K562 (cell line): ENCODE data around the gene PRRC2A. TPM values are rescaled to one million over a fixed set of nuclear protein-coding genes. Genes with fewer than 3 reads are reported as not detected.

Experiments used
- CBFB ChIP-seq: sonication (generic); formaldehyde crosslinking; IDR thresholded peaks from 2 replicates; pipeline ENCODE4 v1.4.0; 2020; ENCODE audit warnings: mild to moderate bottlenecking, missing genetic modification reagents
- ELF4 ChIP-seq: fragments of 450-650 bp; formaldehyde crosslinking; IDR thresholded peaks from 2 replicates; pipeline ENCODE4 v1.4.0; 2022; ENCODE audit warnings: missing genetic modification characterization
- IRF2 ChIP-seq: sonication (generic); formaldehyde crosslinking; IDR thresholded peaks from 2 replicates; pipeline ENCODE4 v1.8.1; 2022; ENCODE audit warnings: mild to moderate bottlenecking, missing genetic modification reagents
- KHSRP ChIP-seq: fragments of 450-650 bp; IDR thresholded peaks from 2 replicates; pipeline ENCODE4 v1.6.1; 2017
- POLR2A ChIP-seq: fragments of 450-650 bp; conservative IDR thresholded peaks from 2 replicates; pipeline ENCODE4 v1.6.1; 2016
- RBM22 ChIP-seq: fragments of 200-400 bp; formaldehyde crosslinking; IDR thresholded peaks from 2 replicates; pipeline ENCODE4 v1.6.1; 2018; ENCODE audit warnings: low read length, low read depth; ENCODE audit not compliant: poor library complexity, severe bottlenecking
- ZFP30 ChIP-seq: fragments of 250-450 bp; sonication (Bioruptor Pico); IDR thresholded peaks from 2 replicates; pipeline ENCODE4 v1.8.0; 2022; ENCODE audit warnings: moderate library complexity, mild to moderate bottlenecking, inconsistent platforms, borderline replicate concordance
- ZNF717 ChIP-seq: fragments of 250-450 bp; sonication (Bioruptor Pico); IDR thresholded peaks from 2 replicates; pipeline ENCODE4 v1.5.0; 2021
- polyA plus RNA-seq, 8 experiments: library from polyadenylated mRNA; depleted of rRNA in 4 of 8; stranded (reverse) in 5 of 8; unstranded in 3 of 8; fragments of >200 nt; fragmentation: Nextera tagmentation in 2 of 8; fragmentation: Illumina TruSeq in 1 of 8; extraction: Ambion mirVana in 2 of 8; extraction: Trizol in 1 of 8; gene quantifications; 2 replicates each; pipeline versions ENCODE4 v1.2.1 to v1.2.3, GENCODE V29; 2011 to 2014; ENCODE audit warnings: inconsistent platforms in 1 of 8, missing spikeins in 1 of 8
- total RNA-seq, 7 experiments: library from RNA; depleted of rRNA in 6 of 7; stranded (reverse); fragments of >200 nt in 6 of 7; fragmentation: Illumina TruSeq in 2 of 7; extraction: Trizol in 2 of 7; gene quantifications; 2 replicates each; pipeline versions ENCODE4 v1.2.1 to v1.2.3, GENCODE V29; 2011 to 2021; ENCODE audit warnings: low replicate concordance in 1 of 7
- TF ChIP-seq, protein P1 (sequence below), 2 experiments: fragments of 450-650 bp; formaldehyde crosslinking in 1 of 2; IDR thresholded peaks; 2 replicates each; pipeline versions ENCODE4 v1.4.0 to v1.6.1; 2014 to 2020; ENCODE audit warnings: mild to moderate bottlenecking in 2 of 2, borderline replicate concordance in 1 of 2, low read depth in 1 of 2

Gene PRRC2A
- total and polyA plus RNA-seq, 9 of the 15 experiments (the other 6 are each of a cell fraction or from before 2014, with no cell fraction given): 1.0 to 332 (median 63.0) TPM

DNA sequence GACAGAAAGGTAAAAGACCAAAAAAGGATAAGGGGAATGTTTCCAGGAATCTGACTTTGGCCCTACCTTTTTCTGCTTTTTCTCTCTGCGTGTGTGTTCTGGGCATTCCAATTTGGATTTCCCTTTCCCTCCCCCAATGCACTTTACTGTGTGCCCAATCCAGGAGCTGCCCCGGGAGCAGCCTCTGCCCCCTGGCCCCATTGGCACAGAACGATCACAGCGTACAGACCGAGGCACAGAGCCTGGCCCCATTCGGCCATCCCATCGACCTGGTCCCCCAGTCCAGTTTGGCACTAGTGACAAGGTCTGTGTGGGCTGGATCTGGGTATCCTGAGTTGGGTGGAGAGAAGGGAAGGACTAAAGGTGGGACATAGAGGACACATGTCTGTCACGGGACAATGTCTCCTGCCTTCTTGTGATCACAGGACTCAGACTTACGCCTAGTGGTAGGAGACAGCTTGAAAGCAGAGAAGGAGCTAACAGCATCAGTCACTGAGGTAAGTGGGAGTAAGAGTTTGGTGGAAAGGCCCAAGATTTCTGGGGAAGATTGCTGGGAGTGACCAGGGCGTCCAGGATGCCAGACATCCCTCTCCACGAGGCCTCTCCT lies 14.6 kb downstream of the PRRC2A start (continued):
- TF ChIP-seq, protein P1, sequence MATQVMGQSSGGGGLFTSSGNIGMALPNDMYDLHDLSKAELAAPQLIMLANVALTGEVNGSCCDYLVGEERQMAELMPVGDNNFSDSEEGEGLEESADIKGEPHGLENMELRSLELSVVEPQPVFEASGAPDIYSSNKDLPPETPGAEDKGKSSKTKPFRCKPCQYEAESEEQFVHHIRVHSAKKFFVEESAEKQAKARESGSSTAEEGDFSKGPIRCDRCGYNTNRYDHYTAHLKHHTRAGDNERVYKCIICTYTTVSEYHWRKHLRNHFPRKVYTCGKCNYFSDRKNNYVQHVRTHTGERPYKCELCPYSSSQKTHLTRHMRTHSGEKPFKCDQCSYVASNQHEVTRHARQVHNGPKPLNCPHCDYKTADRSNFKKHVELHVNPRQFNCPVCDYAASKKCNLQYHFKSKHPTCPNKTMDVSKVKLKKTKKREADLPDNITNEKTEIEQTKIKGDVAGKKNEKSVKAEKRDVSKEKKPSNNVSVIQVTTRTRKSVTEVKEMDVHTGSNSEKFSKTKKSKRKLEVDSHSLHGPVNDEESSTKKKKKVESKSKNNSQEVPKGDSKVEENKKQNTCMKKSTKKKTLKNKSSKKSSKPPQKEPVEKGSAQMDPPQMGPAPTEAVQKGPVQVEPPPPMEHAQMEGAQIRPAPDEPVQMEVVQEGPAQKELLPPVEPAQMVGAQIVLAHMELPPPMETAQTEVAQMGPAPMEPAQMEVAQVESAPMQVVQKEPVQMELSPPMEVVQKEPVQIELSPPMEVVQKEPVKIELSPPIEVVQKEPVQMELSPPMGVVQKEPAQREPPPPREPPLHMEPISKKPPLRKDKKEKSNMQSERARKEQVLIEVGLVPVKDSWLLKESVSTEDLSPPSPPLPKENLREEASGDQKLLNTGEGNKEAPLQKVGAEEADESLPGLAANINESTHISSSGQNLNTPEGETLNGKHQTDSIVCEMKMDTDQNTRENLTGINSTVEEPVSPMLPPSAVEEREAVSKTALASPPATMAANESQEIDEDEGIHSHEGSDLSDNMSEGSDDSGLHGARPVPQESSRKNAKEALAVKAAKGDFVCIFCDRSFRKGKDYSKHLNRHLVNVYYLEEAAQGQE (IDR thresholded peaks at IDR 0.05; ENCODE audit: borderline replicate concordance): no peak
- TF ChIP-seq, protein P1 (CRISPR knock-in tag; IDR thresholded peaks at IDR 0.05; ENCODE audit: low read depth): no peak
- no peak for TF ChIP-seq ZFP30 (CRISPR knock-in tag)
- TF ChIP-seq IRF2 (CRISPR knock-in tag): no peak
- no peak for TF ChIP-seq KHSRP
- 0 out of 2 replicates have a peak, but pooled peaks have one; percentile 14 for TF ChIP-seq POLR2A
- no peak for TF ChIP-seq ELF4 (CRISPR knock-in tag)
- TF ChIP-seq CBFB (CRISPR knock-in tag): 0 out of 2 replicates have a peak, but pooled peaks have one; percentile 37
- TF ChIP-seq ZNF717 (CRISPR knock-in tag): no peak
- no peak for TF ChIP-seq RBM22
